Measurements from ENCODE around the gene TMEM231. TPM values are rescaled to one million over a fixed set of nuclear protein-coding genes. Genes with fewer than 3 reads are reported as not detected.

TMEM231 gene
- total RNA-seq, 4 donors from 2014 or later: 3.6 to 22.2 (median 10.9) TPM

DNA sequence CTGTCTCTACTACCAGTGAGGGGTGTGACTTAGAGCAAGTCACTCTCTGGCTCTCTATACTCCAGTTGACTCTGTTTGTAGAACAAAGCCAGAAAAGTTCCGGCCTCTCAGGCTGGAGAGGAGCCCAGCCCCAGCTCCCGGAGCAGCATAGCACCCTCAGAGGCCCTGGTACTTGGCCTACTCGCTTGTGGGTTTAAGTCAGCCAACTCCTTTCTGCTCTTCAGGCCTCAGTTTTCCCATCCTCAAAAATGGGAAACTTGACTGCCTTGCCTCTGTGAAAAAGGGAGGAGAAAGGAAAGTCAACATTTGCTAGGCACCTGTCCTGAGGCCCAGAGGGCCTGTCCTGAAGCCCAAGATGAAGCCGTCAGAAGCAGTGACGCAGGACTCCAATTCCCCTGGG lies 61.9 kb downstream of the TMEM231 start:
- H3K36me3 ChIP-seq: no peaks in the 10 kb centered on the region
- intact Hi-C loops (cut with DNase I): no loop called here
- no peaks in the 10 kb centered on the region for H3K27me3 ChIP-seq
- no peaks in the 10 kb centered on the region for H3K9me3 ChIP-seq
- TF ChIP-seq POLR2A (IDR thresholded peaks at IDR 0.05): no peak
- TF ChIP-seq, protein P1, sequence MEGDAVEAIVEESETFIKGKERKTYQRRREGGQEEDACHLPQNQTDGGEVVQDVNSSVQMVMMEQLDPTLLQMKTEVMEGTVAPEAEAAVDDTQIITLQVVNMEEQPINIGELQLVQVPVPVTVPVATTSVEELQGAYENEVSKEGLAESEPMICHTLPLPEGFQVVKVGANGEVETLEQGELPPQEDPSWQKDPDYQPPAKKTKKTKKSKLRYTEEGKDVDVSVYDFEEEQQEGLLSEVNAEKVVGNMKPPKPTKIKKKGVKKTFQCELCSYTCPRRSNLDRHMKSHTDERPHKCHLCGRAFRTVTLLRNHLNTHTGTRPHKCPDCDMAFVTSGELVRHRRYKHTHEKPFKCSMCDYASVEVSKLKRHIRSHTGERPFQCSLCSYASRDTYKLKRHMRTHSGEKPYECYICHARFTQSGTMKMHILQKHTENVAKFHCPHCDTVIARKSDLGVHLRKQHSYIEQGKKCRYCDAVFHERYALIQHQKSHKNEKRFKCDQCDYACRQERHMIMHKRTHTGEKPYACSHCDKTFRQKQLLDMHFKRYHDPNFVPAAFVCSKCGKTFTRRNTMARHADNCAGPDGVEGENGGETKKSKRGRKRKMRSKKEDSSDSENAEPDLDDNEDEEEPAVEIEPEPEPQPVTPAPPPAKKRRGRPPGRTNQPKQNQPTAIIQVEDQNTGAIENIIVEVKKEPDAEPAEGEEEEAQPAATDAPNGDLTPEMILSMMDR (IDR thresholded peaks at IDR 0.05): no peak
- whole genome bisulfite sequencing, 2 donors: 43 to 44% methylated on average over 4 to 5 of the region's 5 CpGs
- H3K27ac ChIP-seq: no peak overlapping the region
- H3K4me3 ChIP-seq (replicated peaks in 1 of 3): peak overlapping the region in 1 of 3 donors; percentile 24
- DNase-seq: peak in 1 of 2 donors; percentile 23
- peaks cover 11 to 12% of the 10 kb centered on the region in 2 donors for H3K4me1 ChIP-seq

DNA sequence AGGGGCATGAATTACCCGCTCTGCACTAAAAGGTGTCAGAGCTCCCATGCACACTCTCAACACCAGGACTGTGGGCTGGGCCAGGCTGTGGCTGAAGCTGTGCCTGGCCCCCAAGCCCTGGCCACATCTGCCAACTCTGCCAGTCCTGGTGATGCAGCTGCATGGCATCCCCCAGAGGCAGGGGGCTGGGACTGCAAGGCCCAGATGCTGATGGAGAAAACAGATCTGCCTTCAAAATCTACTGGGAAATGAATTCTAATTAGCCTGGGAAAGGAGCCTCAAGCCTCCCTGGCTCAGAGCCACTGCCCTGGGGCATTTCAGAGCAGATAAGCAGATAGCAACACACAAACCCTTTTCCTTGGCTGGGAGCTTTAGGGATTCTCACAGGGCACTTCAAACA lies 64.2 kb downstream of the TMEM231 start:
- H3K4me3 ChIP-seq (replicated peaks in 1 of 3): no peak overlapping the region
- no peak for DNase-seq
- H3K4me1 ChIP-seq: peaks cover 9 to 11% of the 10 kb centered on the region in 2 donors
- H3K27me3 ChIP-seq: no peaks in the 10 kb centered on the region
- no peaks in the 10 kb centered on the region for H3K9me3 ChIP-seq
- 73 to 100% methylated on average over 1 of the region's 1 CpG for WGBS, 2 donors
- H3K27ac ChIP-seq: no peak overlapping the region
- H3K36me3 ChIP-seq: no peaks in the 10 kb centered on the region
- TF ChIP-seq POLR2A (IDR thresholded peaks at IDR 0.05): no peak
- TF ChIP-seq, protein P1 (IDR thresholded peaks at IDR 0.05): no peak
- intact Hi-C loops (cut with DNase I): no loop called here

DNA sequence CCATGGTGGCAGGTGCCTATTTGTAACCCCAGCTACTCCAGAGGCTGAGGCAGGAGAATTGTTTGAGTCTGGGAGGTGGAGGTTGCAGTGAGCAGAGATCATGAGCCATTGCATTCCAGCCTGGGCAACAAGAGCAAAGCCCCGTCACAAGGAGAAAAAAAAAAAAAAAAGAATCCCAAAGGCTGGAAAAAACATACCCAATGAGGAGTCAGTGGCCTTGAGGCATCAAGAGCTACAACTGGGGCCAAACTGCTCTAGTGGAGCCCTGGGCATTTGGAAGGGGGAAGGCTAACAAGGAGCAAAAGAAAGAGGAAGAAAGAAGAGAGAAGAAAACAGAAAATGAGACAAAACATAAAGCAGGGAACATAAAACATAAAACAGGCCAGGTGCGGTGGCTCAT lies 67.7 kb downstream of the TMEM231 start:
- no peak for TF ChIP-seq POLR2A (IDR thresholded peaks at IDR 0.05)
- TF ChIP-seq, protein P1 (IDR thresholded peaks at IDR 0.05): no peak
- Histone ChIP-seq H3K4me1 (peaks cover 0 to 2% of the 10 kb centered on the region in 2 donors), H3K27me3 (no peaks in the 10 kb centered on the region), H3K36me3 (no peaks in the 10 kb centered on the region), H3K9me3 (no peaks in the 10 kb centered on the region), H3K27ac (no peak overlapping the region), H3K4me3 (replicated peaks in 1 of 3) (no peak overlapping the region)
- DNase-seq: no peak
- intact Hi-C loops (cut with DNase I): no loop called here
- WGBS, 2 donors: 96 to 98% methylated on average over 2 of the region's 2 CpGs

Other genes starting within 250 kb of the TMEM231 start
- 10 to 100 TPM; 50.5 to 77.9 (median 60.7) TPM for gene CFDP1, start 122.7 kb downstream of the TMEM231 start, total RNA-seq
- 10 to 100 TPM; 27.1 to 41.9 (median 30.7) TPM for gene TMEM170A, start 91.6 kb downstream of the TMEM231 start, total RNA-seq
- gene CHST6, start 60.8 kb downstream of the TMEM231 start, total RNA-seq: under 1 TPM in 3 of 4 donors, not detected in 1; 0.13 to 0.29 (median 0.22) TPM
- gene CHST5, start 20.1 kb downstream of the TMEM231 start, total RNA-seq: under 1 TPM in 1 of 4 donors, not detected in 3; 0.50 TPM
- gene GABARAPL2, start 10.1 kb upstream of the TMEM231 start, total RNA-seq: 100 to 1,000 TPM in 2 of 4 donors, 10 to 100 TPM in 2; 75.3 to 223 (median 122) TPM
- 10 to 100 TPM; 36.8 to 72.3 (median 50.7) TPM for gene ADAT1, start 67.0 kb upstream of the TMEM231 start, total RNA-seq
- gene KARS1, start 91.4 kb upstream of the TMEM231 start, total RNA-seq: 100 to 1,000 TPM in 2 of 4 donors, 10 to 100 TPM in 2; 82.9 to 105 (median 95.4) TPM
- gene TERF2IP, start 91.5 kb upstream of the TMEM231 start, total RNA-seq: 100 to 1,000 TPM in 3 of 4 donors, 10 to 100 TPM in 1; 96.4 to 115 (median 106) TPM
- not detected for gene CPHXL2, start 120.8 kb upstream of the TMEM231 start, total RNA-seq
- not detected for gene DUXB, start 145.2 kb upstream of the TMEM231 start, total RNA-seq
- not detected for gene CPHXL, start 170.2 kb upstream of the TMEM231 start, total RNA-seq